Upper lobe of left lung (tissue), 4 donors: Measurements from ENCODE around the gene ZNF648.

Experiments
- EP300 ChIP-seq, 4 donors: sonication (generic); formaldehyde crosslinking; IDR thresholded peaks; one replicate each; pipeline ENCODE4 v1.5.1; 2017; ENCODE audit warnings: antibody characterized with exemption in 4 of 4, control low read depth in 2 of 4
- POLR2A ChIP-seq, 4 donors: fragments of 450-650 bp; IDR thresholded peaks; one replicate each; pipeline ENCODE4 v1.5.1; 2016 to 2017; ENCODE audit warnings: antibody characterized with exemption in 4 of 4, mild to moderate bottlenecking in 2 of 4
- TF ChIP-seq, protein P1 (sequence below), 6 experiments: fragments of 450-650 bp in 4 of 6; fragments of 200-600 bp in 2 of 6; sonication (generic) in 2 of 6; IDR thresholded peaks; one replicate each; pipeline ENCODE4 v1.5.1; 2016 to 2019; ENCODE audit warnings: antibody characterized with exemption in 6 of 6

- TF ChIP-seq, protein P1, sequence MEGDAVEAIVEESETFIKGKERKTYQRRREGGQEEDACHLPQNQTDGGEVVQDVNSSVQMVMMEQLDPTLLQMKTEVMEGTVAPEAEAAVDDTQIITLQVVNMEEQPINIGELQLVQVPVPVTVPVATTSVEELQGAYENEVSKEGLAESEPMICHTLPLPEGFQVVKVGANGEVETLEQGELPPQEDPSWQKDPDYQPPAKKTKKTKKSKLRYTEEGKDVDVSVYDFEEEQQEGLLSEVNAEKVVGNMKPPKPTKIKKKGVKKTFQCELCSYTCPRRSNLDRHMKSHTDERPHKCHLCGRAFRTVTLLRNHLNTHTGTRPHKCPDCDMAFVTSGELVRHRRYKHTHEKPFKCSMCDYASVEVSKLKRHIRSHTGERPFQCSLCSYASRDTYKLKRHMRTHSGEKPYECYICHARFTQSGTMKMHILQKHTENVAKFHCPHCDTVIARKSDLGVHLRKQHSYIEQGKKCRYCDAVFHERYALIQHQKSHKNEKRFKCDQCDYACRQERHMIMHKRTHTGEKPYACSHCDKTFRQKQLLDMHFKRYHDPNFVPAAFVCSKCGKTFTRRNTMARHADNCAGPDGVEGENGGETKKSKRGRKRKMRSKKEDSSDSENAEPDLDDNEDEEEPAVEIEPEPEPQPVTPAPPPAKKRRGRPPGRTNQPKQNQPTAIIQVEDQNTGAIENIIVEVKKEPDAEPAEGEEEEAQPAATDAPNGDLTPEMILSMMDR (IDR thresholded peaks at IDR 0.05) = peak; percentile 88 to 96 (median 94)
- TF ChIP-seq POLR2A (IDR thresholded peaks at IDR 0.05) (no peak), EP300 (IDR thresholded peaks at IDR 0.05) (no peak)
Observed at GRCh38 chr1:182084487-182085316, 23.2 kb upstream of the ZNF648 start.
